Measurements from ENCODE around the gene CCL16. TPM values are rescaled to one million over a fixed set of nuclear protein-coding genes. Genes with fewer than 3 reads are reported as not detected.

CCL16 gene
- total and polyA plus RNA-seq, 2 of the 8 experiments (the other 6 are each of a cell fraction or from before 2014, with no cell fraction given): not detected

DNA sequence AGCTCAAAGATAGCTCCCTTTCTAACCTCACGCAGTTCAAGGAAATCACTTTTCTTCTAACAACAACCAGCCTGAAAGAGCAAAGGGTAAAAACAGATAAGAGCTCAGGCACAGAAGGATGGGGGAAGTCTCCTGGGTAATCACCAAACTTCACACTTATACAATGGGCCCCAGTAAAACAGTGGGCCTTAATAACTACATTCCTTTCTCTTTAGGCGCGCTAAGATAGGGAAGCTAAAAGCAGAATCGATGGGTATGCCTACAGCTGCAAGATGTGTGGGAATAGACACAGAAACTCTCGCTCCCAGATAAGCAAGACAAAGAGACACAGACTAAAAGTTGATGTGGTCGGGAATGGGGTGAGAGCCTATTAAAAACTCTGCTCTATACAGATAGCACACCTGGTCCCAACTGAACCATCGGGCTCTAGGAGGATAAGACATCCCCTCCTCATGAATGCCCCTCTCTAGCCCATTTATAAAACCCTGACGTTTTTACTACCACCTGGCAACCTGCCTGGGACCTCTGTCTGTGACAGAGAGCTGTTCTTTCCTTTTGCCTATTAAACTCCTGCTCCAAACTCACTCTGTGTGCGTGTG lies 38.6 kb downstream of the CCL16 start (continued):
- no peak for TF ChIP-seq GTF2F1 (IDR thresholded peaks at IDR 0.05; ENCODE audit: borderline replicate concordance, low read depth, low read length)
- TF ChIP-seq EZH2 (IDR thresholded peaks at IDR 0.05; ENCODE audit: low read depth, low read length, severe bottlenecking): no peak
- TF ChIP-seq CHD7 (IDR thresholded peaks at IDR 0.05; ENCODE audit: insufficient replicate concordance, low read length): no peak
- TF ChIP-seq, protein P1, sequence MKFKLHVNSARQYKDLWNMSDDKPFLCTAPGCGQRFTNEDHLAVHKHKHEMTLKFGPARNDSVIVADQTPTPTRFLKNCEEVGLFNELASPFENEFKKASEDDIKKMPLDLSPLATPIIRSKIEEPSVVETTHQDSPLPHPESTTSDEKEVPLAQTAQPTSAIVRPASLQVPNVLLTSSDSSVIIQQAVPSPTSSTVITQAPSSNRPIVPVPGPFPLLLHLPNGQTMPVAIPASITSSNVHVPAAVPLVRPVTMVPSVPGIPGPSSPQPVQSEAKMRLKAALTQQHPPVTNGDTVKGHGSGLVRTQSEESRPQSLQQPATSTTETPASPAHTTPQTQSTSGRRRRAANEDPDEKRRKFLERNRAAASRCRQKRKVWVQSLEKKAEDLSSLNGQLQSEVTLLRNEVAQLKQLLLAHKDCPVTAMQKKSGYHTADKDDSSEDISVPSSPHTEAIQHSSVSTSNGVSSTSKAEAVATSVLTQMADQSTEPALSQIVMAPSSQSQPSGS (IDR thresholded peaks at IDR 0.05; ENCODE audit: low read length): no peak
- TF ChIP-seq SAP30 (IDR thresholded peaks at IDR 0.05; ENCODE audit: insufficient read depth, insufficient replicate concordance, low read length): no peak
- TF ChIP-seq HDAC6 (IDR thresholded peaks at IDR 0.05; ENCODE audit: low read depth, low read length): no peak
- no peak for TF ChIP-seq FOSL1 (IDR thresholded peaks at IDR 0.05; ENCODE audit: insufficient read depth, low read depth, low read length)
- no peak for TF ChIP-seq CBX8 (IDR thresholded peaks at IDR 0.05; ENCODE audit: borderline replicate concordance, low read depth, low read length)
- no peak for TF ChIP-seq SIX5 (IDR thresholded peaks at IDR 0.05; ENCODE audit: low read depth, low read length)

All from H1 (cell line).